ENCODE measurements around the gene VGLL1.
A peak's percentile ranks its signal among the peaks of the same experiment; 100 is the strongest.

Gene VGLL1

DNA sequence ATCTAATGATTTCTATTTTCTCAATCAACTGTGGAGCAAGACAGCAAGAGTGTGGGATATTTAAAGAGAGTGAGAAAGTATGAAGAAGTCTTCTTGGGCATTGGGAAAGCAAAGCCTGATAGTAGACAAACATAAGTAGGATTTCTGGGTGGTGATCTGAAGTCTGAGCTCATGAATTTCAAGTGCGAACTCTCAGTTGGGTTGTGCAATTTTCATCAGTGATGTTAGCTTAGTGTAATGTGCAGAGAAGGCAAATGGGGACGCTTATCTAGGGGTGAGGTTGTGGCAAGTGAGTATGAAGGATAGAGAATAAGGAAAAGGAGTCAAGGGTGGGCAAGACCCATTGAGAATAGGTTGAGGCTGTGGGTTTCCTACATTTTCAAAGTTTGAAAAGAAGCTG is 23.7 kb downstream of the VGLL1 start:
- no peak for DNase-seq

DNA sequence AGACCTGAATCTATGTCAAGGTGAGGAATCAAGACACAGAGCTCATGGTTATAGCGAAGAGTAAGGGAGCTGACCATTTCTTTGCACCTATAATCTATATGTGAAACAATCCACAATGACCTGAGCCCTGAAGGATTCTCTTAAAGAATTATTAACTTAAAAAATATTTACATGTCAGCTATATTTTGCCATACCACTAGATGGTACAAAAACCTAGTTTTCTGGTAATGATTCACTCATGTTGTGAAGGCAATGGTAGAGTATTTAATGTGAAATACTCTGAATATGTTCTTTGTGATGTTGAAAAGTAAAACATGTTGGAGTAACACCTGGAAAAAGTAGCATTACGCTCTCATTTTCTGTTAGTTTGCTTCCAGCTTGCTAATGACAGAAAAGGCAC is 40.0 kb downstream of the VGLL1 start:
- DNase-seq = no peak

DNA sequence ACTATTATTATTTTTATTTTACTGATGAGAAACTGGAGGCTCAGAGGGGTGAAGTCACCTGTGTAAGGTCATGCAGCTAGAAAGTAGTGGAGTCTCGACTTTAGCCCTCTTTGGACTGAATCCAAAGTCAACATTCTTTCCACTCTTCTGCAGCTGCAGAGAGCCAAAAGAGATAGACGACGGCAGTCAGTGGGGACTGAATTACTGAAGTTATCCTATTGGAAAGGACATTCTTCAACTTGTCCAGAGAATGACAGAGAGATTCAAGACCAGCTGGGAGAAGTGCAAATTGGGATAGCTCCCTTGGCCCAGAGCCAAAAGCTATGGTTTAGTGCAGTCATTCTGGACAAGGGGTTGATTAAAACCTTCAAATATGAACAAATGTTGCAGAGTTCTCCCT is 42.5 kb downstream of the VGLL1 start:
- DNase-seq = no peak

DNA sequence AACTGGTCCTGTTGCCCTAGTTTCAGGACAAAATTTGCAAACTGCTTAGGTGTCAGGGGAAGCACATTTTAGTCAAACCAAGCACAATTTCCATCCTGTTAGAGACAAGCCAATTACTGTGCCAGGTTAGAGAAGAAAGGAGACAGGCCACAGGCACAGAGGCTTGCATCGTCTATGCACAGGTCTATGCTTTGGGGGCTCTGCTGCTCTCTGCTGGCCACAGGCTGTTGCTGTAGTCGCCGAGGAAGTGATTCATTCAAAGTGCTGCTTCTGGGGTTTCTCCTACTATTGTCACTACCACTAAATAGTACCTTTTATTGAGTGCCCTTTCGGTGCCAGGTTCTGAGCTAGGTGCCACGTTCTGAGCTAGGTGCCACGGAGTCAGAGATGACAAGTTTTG is 45.5 kb downstream of the VGLL1 start:
- peak; percentile 74 for DNase-seq

DNA sequence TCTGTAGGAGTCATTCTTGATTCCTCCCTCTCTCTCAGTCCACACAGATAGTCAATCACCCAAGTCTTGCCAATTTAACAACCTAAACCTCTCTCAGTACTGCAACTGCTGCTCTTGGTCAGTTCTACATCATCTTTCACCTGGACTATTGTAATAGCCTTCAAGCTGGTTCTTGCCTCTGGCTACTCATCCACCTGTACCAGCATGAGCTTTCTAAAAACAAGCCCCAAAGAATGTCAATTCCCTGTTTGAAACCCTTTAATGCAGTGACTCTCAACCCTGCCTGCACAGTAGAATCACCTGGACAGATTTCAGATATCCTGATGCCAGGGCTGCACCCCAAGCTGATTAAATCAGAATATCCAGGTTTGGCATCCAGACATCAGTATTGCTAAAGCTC is 48.3 kb downstream of the VGLL1 start:
- no peak for DNase-seq

DNA sequence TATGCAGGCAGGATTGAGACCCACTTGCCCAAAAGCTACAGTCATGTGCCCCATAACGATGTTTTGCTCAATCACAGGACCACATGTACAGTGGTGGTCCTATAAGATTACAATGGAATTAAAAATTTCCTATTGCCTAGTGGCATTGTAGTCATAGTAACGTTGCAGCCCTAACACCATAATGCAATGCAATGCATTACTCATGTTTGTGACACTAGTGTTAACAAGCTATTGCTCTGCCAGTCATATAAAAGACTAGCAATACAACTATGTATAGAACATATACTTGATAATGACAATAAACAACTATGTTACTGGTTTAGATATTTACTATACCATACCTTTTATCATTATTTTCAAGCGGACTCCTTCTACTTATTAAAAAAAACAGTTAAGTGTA is 50.6 kb downstream of the VGLL1 start:
- DNase-seq = no peak

DNA sequence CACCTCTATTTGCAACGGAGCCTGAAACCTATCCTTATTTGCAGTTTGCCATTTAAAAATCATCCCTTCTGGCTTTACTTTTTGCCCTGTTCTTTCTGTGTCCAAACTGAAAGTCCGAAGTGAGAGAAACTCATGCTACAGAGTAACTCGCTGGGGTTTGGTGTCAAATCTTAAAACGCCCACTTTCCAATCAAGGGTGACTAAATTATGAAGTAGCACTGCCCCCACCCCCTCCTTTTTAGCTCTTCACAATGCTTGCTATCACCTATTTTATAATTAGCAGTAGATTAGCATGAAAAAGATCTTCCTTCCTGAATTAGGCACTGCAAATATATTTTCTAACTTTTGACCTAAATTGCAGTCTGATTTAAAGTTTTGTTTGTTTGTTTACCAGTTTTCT is 52.5 kb downstream of the VGLL1 start:
- no peak for DNase-seq

DNA sequence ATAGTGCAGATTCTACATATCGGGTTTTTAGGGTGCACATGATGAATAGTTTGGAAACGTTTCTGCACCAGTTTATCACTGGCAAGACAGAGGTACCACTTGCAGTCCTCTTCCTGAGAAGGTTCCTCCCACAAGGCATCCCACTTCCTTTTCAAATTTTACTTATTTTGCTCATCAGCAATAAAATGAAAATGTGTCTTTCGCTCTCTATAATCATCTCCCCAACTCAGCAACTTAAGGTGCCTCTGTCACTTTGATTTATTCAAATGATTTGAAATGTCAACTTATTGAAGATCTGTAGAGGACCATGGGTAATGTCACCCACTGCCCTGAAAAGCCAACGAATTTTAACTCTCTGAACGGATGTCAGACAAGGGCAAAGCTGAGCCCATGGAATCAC is 53.2 kb downstream of the VGLL1 start:
- no peak for DNase-seq

DNA sequence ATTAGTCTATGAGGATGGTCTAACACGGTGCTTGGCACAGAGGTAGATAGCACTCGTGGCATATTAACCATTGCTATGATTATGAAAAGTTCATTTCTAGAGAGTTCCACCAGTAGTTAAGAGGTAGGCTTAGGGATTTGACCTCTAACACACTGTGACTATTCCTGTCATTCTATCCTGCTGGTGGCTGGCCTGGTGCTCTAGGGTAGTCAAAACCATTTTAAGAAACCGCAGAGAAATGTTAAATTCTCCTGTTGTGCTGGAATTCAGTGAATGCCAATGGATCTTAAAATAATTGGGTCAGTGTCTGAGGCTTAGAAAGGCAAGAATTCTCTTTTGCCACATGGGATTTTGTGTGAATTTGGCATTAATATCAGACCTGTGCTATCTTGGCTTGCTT is 53.9 kb downstream of the VGLL1 start:
- no peak for DNase-seq

DNA sequence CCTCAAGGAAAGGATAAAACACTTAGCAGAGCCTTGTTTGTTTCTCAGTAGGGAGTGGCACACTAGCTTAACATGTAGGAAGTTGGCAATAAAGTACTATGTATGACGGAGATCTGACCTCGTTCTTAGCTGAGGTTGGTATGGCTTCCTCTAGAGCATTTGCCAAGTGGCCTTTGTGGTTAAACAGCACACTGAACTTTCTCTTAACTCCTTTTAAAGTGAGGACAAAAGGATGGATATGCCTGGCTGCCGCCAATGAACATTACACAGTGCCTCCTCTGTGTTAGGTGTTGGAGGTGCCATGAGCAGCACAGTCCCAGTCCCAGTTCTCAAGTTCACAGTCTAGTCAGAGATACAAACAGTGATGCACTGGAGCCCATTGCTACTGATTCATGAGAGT is 54.4 kb downstream of the VGLL1 start:
- DNase-seq = no peak

DNA sequence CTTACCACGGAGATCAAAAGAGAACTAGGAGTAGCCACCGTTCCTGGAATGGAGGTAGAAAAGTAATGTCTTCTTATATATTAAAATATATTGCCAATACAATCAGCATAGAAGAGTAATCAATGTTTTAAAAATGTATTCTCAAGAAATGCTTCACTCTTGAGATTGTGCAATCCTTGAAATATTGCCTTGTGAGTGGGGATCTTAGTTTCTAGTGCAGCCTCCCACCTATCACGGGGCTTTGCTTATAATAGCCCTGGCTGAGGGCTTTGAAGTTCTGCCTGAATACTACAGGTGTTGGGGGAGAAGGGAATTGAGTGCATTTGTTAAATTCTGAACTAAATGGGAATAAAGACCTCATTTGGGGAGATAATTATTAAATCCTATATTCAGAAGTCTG is 55.5 kb downstream of the VGLL1 start:
- DNase-seq = no peak

DNA sequence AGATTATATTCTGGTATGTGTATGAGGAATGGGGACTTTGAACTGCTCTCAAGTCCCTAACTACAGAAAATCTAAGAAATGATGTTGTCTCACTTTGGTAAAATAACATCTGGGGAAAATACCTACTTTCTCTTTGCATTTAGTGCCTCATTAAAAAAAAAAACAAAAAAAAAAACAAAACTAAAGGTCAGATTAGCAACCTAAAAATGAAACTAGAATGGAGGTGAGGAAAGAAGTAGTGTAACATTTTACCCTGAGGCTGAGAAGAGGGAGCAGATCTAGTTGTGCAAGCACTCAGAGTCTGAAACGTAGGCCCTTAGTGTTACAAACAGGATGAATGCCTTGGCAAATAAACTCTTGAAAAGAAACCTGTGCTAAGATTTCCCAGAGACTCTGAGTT is 56.0 kb downstream of the VGLL1 start:
- no peak for DNase-seq

DNA sequence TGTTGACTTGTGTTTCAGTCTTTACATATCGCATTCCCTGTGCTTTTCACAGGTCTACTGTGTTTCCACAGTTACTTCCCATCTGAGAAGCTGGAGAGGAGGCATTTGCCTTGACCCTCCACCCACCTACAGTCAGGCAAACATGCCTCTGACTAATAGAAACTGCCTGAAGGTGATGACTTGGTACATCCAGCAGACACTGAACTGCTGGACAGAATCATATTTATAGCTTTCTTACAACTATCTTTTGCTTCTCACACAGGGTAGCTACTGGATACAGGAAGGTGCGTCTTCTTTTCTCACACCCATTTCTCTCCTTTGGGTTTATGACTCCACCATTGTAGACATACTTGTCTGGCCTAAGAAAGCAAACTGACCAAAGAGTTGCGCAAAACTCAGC is 58.0 kb downstream of the VGLL1 start:
- DNase-seq = peak; percentile 53

DNA sequence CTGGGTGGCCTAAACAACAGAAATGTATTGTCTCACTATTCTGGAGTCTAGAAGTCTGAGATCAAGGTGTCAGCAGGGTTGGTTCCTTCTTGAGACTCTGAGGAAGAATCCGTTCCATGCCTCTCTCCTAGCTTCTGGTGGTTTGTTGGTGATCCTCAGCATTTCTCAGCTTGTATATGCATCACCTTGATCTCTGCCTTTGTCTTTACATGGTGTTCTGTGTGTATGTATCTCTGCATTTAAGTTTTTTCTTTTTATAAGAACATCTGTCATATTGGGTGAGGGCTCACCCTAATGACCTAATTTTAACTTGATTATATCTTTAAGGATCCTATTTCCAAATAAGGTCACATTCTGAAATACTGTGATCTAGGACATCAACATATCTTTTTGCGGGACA is 65.3 kb downstream of the VGLL1 start:
- DNase-seq = no peak

DNA sequence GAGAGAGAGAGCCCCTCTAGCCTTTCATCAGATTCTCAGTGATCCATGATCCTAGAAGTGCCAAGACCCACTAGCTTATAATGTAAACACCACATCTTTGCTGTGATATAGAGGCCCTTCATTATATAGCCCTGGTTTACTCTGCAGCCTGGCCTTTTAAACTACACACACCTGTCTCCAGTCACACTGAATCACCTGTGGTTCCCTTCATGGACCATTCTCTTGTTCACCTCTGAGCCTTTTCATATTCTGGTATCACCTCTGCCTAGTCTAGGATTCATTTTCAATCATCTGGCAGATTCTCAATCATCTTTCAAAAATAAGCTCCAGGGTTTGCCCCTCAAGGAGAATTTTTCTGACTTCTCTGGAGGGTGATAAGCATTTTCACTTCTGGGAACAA is 65.9 kb downstream of the VGLL1 start:
- no peak for DNase-seq

DNA sequence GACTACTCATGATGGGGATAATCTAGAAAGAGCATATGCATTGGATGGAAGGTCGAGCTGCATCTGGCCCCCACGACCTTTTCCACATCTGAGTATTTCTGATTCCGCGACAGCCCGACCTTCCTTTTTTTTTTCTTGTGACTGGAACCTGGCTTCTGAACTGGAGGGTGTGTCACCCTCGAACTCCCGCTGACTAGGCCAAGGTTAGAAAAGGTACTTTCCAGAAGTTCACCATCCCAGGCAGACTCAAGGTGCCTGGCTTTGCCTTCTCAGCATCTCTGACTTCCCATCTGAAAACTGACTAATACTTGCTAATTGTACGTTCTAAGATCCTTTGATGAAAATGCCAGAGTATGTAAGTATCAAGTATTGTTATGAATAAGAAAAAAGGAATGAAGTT is 66.6 kb downstream of the VGLL1 start:
- no peak for DNase-seq

DNA sequence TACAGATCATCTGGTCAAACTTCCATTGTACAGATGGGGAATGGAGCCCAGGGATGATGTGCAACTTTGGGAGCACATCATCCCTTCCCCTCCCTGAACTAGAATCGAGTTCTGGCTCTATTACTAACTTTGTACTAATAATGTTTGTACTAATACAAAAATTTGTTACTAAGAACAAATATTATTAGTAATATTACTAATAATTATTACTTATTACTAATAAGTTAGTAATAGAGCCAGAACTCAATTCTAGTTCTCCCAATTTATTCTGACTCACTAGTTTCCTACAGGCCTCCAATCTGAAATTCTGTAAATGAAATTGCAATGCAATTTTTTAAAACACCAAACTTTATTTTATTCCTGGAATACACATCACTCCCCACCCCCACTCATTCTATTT is 68.0 kb downstream of the VGLL1 start:
- no peak for DNase-seq

Data from islet precursor cell (in vitro differentiated cells).